ENCODE results near the gene BASP1. TPM values are rescaled to one million over a fixed set of nuclear protein-coding genes. Genes with fewer than 3 reads are reported as not detected.

The BASP1 gene
- total RNA-seq, 1 donor from 2014 or later, result 158 TPM

DNA sequence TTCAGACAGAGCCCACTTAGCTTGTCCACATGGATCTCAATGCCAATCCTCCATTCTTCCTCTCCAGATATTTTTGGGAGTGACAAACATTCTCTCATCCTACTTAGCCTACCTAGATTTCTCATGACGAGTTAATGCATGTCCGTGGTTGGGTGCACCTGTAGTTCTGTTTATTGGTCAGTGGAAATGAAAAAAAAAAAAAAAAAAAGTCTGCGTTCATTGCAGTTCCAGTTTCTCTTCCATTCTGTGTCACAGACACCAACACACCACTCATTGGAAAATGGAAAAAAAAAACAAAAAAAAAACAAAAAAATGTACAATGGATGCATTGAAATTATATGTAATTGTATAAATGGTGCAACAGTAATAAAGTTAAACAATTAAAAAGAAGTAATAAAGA, 59.0 kb downstream of the BASP1 start:
- Histone ChIP-seq H3K27me3 (no peaks in the 10 kb centered on the region), H3K36me3 (peaks cover 6% of the 10 kb centered on the region), H3K79me2 (ENCODE audit: low read depth) (peaks cover 36% of the 10 kb centered on the region), H3K9me3 (ENCODE audit: low read depth) (no peaks in the 10 kb centered on the region), H3F3A (ENCODE audit: low read depth) (peaks cover 46% of the 10 kb centered on the region), H3K27ac (no peak overlapping the region), H3K4me2 (no peak overlapping the region), H4K20me1 (ENCODE audit: low read depth) (peaks cover 23% of the 10 kb centered on the region), H3K4me1 (no peaks in the 10 kb centered on the region), H3K9ac (no peak overlapping the region), H3K4me3 (no peak overlapping the region), H2AFZ (replicated peaks) (no peak overlapping the region)
- no peaks in the 10 kb centered on the region for H3K4me1 Mint-ChIP-seq
- H3K27ac Mint-ChIP-seq, result no peak overlapping the region
- H3K9me3 Mint-ChIP-seq, result peaks cover 6% of the 10 kb centered on the region
- H3K4me3 Mint-ChIP-seq, result no peak overlapping the region
- TF ChIP-seq EZH2phosphoT487 (IDR thresholded peaks at IDR 0.05) (no peak), EZH2 (IDR thresholded peaks at IDR 0.05) (no peak), CTCF (IDR thresholded peaks at IDR 0.05) (no peak)
- H3K36me3 Mint-ChIP-seq, result peaks cover 45% of the 10 kb centered on the region
- no peak for DNase-seq (ENCODE audit: low spot score)
- peaks cover 6% of the 10 kb centered on the region for H3K27me3 Mint-ChIP-seq (ENCODE audit: insufficient read depth, low read depth)

DNA sequence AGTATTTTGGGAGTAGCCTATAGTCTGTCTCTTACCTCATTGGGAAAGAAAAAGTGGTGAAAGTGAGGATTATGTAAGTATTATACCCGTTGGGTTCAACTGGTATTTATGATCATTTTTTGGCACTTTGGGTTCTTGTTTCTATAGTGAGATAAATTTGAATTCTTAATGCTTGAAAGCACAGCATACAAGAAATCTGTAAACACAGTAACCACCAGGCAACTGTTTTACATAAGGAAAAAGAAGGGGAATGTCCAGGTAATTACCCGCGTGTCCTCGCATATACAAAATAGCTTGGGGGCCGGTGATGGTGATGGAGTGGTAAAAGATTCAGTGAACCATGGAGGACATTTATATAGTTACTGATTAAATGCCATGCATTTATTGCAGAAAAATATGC, 60.5 kb downstream of the BASP1 start:
- H3K27me3 Mint-ChIP-seq (ENCODE audit: insufficient read depth, low read depth), result peaks cover 8% of the 10 kb centered on the region
- no peak overlapping the region for H3K27ac Mint-ChIP-seq

GRCh38 chr5:17278931-17279330, 61.5 kb downstream of the BASP1 start:
- Histone ChIP-seq H3K9me3 (ENCODE audit: low read depth) (no peaks in the 10 kb centered on the region), H2AFZ (replicated peaks) (no peak overlapping the region), H3F3A (ENCODE audit: low read depth) (peaks cover 53% of the 10 kb centered on the region), H4K20me1 (ENCODE audit: low read depth) (no peaks in the 10 kb centered on the region), H3K36me3 (peaks cover 6% of the 10 kb centered on the region), H3K27me3 (no peaks in the 10 kb centered on the region), H3K27ac (peak overlapping the region; percentile 69), H3K4me3 (no peak overlapping the region), H3K4me1 (peaks cover 7% of the 10 kb centered on the region), H3K4me2 (no peak overlapping the region), H3K79me2 (ENCODE audit: low read depth) (peaks cover 12% of the 10 kb centered on the region), H3K9ac (no peak overlapping the region)
- Mint-ChIP-seq H3K27ac (peak overlapping the region; percentile 30), H3K9me3 (peaks cover 6% of the 10 kb centered on the region), H3K4me1 (peaks cover 16% of the 10 kb centered on the region), H3K4me3 (no peak overlapping the region), H3K36me3 (peaks cover 40% of the 10 kb centered on the region), H3K27me3 (ENCODE audit: insufficient read depth, low read depth) (peaks cover 8% of the 10 kb centered on the region)
- TF ChIP-seq EZH2 (IDR thresholded peaks at IDR 0.05) (no peak), EZH2phosphoT487 (IDR thresholded peaks at IDR 0.05) (no peak), CTCF (IDR thresholded peaks at IDR 0.05) (no peak)
- DNase-seq (ENCODE audit: low spot score), result no peak

More for the DNA sequence above, 60.5 kb downstream of the BASP1 start:
- Histone ChIP-seq H4K20me1 (ENCODE audit: low read depth) (peaks cover 9% of the 10 kb centered on the region), H3K36me3 (peaks cover 6% of the 10 kb centered on the region), H3F3A (ENCODE audit: low read depth) (peaks cover 53% of the 10 kb centered on the region), H3K27ac (no peak overlapping the region), H3K79me2 (ENCODE audit: low read depth) (peaks cover 22% of the 10 kb centered on the region), H3K4me3 (no peak overlapping the region), H3K4me1 (peaks cover 7% of the 10 kb centered on the region), H3K4me2 (no peak overlapping the region), H3K9me3 (ENCODE audit: low read depth) (no peaks in the 10 kb centered on the region), H3K27me3 (no peaks in the 10 kb centered on the region), H2AFZ (replicated peaks) (no peak overlapping the region), H3K9ac (no peak overlapping the region)
- no peak overlapping the region for H3K4me3 Mint-ChIP-seq
- peaks cover 41% of the 10 kb centered on the region for H3K36me3 Mint-ChIP-seq
- H3K9me3 Mint-ChIP-seq, result peaks cover 6% of the 10 kb centered on the region
- peaks cover 11% of the 10 kb centered on the region for H3K4me1 Mint-ChIP-seq
- no peak for DNase-seq (ENCODE audit: low spot score)
- TF ChIP-seq EZH2phosphoT487 (IDR thresholded peaks at IDR 0.05), result no peak
- TF ChIP-seq EZH2 (IDR thresholded peaks at IDR 0.05), result no peak
- TF ChIP-seq CTCF (IDR thresholded peaks at IDR 0.05), result no peak
